ENCODE data around the gene SND1.
A peak's percentile ranks its signal among the peaks of the same experiment; 100 is the strongest.

SND1 gene

DNA sequence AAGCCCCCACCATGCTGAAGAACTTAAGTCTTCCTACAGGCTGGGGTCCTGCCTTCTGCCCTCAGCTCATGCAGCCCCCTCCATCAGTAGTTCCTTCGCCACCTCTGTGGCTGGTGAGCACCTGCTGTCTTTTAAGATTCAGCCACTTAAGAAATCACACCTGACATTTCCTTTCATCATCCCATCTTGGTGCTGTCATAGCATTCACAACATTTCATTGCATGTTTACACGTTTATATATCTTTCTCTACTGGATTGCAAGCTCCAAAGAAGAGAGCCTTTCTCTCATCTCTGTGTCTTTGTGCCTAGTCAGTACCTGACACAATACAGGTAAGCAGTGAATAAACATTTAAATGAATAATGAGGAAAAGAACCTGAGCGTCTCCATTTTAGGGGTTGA, 38.3 kb downstream of the SND1 start:
- DNase-seq = no peak

DNA sequence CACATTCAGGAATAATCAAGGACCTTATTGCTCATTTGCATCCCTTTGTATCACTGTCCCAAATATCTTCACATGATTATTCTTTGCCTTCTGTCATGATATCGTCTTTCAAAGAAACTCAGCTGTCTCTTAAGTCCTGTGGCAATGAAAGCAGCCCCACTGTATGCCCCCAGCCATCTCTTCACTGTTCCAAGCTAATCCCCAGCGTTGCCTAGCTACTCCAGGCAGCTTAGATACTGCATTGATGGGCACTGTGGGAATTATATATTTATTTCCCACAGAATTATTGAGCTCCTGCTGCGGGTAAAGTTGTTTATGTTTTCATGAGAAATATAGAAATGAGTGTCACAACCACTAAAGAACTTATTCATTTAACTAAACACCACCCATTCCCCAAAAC, 38.8 kb downstream of the SND1 start:
- DNase-seq = no peak

DNA sequence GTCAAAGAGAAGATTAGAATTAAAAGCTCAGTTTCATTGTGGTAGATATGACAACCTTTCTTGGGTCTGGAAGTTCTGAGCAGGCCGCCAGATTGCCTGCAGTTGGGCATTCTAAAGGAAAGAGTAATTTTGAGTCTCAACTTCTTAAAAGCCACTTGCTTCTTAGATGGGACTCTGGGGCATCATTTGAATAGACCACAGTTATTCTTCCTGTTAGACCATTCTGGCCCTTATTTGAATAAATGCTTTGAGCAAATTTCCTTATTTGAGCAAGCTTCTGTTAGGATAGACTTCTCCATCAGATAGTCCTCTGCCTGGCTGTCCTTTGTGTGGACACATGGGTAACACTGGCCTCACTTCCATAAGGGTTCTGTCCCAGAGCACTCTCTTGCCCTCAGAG, 40.2 kb downstream of the SND1 start:
- DNase-seq = no peak

DNA sequence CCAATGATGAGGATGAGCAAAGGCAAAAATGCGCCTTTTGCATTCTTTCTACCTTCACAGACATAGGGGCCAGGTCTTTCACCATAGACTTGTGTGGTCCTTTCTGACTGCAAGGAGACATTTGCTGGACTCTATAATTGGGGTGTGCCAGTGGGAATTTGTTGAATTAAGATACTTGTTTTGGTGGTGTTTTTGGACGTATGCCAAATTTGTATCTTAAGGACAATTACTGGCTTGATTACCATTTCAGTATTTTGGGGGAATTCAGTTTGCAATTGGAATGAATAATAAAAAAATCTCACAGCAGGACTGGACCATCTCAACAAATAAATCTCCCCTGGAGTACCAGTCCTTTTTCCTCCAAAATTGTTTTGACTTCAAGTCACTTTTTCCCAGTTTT, 47.9 kb downstream of the SND1 start:
- DNase-seq = no peak

DNA sequence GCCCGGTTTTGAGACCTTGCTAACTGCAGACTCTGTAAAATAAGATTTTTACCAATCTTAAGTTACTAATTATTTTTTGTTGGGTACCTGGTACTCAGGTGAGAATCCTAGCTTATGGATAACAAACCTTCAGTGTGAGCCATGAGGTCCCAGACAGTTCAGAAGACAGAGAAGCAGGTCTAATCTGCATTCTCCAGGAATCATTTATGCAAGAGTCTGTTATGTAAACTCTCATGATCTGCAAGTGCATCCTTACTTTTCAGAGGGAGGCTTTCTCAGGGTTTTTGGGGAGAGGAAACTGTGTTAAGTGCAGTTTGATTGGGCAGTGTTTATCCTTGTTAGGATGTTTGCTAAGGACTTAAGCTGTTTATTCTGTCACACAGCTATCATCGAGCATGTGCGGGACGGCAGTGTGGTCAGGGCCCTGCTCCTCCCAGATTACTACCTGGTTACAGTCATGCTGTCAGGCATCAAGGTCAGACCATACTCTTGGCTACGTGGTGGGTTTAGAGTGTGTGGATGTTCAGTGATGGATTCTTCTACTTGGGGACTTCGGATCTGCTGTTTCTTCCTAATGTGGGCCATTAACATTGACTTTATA, 50.2 kb downstream of the SND1 start:
- DNase-seq = no peak

DNA sequence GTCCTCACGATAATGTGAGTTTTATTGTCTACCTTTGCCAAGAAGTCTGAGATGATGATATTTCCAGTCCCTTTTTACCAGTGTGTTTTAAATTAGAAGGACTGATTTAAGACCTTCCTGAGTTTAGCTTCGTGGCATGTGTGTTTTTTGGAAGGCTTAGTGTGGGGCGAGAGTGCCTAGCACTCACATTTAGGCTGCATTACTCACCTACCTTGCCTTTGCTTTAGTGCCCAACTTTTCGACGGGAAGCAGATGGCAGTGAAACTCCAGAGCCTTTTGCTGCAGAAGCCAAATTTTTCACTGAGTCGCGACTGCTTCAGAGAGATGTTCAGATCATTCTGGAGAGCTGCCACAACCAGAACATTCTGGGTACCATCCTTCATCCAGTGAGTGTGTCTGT, 50.9 kb downstream of the SND1 start:
- DNase-seq = no peak

DNA sequence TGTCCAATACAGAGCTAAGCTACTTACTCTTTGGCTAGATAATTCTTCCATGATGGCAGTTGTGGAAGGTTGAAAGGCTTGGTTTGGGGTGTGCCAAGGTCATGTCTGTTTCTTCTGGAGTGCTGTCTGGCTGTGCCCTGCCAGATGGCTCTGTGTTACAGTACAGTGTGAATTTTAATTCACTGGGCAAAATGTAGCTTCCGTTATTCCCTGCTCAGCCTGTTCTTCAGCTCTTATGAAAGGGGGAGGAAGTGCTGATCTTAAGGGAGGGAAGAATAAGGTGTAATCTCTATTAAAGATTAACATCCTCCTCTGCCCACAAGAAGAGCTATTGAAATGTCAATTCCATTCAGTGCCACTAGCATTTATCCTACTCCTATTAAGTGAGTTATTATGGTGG, 52.2 kb downstream of the SND1 start:
- DNase-seq = no peak

DNA sequence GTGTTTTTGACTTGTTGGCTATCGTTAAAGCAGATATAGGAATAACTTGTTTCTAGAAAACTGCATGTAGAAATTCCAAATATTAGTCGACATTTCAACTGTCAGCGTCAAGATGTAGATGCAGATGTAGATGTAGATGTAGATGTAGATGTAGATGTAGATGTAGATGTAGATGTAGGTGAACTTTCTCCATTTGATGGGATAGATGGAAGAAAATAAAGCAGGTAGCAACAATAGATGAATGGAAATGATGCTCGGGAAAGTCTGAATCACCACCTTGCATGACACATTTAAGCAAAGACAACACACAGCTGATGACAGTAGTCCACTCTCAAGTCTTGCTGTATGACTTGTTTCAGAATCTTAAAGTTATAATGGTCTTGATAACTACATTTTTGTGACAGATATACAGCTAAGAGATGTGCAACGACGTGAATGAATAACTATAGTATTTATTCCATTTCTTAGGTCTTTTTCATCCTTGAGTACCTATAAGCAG, 53.5 kb downstream of the SND1 start:
- no peak for DNase-seq

DNA sequence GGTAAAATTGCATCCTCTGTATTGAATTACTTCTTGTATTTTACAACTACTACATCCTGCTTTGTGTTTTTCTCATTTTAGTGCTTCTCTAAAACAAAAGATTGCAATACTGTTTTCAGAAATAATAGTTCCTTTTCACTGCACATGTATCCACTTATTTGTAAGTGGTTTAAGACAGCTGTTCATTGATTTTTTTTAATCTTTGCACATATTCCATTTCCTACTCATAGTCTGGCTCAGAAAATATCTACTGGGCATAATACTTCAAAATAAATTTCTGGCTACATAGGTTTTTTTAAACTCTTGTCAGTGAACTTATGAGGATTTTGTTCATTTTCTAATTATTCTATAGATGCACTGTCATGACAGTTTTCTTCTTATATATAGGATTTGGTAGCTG, 54.8 kb downstream of the SND1 start:
- DNase-seq = no peak

DNA sequence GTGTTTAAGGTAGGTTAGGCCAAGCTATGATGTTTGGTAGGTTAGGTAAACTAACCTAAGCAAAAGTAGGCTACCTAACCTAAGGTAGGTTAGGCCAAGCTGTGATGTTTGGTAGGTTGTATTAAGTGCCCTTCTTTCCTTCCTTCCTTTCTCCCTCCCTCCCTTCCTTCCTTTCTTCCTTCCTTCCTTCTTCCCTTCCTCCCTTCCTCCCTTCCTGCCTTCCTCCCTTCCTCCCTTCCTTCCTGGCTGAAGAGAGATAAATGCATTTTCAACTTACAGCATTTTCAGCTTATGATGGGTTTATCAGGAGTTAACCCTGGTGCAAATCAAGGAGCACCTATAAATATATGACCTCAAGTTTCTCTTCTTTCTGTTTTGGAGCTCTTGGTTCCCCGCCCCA, 56.2 kb downstream of the SND1 start:
- no peak for DNase-seq

DNA sequence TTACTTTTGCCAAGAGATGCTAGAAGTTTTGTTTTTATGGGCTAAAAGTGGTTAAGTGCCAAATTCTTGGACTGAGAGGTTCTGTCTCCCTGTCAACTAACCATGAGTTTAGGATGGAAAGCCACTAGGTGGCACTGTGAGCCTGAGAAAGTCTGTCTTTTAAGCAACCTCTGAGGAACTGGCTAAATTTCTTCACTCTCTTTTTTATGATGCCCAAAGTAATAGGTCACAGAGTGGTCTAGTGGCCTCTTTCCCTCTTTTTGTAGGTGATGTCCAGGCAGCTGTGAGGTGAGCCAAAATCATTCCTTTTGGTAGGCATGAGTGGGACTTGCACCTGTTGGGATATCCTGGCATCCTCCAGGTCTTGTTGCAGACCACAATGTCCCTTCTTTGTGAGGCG, 56.8 kb downstream of the SND1 start:
- DNase-seq = peak; percentile 69

DNA sequence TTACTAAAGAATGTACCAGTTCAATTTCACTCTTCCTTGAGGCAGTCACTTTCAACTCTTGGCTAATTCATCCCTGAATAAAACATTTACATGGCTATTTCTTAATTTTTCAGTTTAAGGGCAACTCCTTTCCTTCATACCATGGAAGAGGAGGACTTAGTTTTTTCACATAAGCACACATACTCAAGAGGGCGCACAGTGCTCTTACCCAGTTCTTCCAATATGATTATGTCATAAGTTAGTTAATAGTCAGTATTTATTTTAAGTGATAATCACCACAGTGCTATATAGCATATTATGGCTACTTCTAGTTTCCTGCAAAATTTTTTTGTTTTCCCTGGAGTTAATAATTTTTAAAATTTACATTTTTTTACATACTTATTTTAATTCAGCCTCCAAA, 58.6 kb downstream of the SND1 start:
- no peak for DNase-seq

DNA sequence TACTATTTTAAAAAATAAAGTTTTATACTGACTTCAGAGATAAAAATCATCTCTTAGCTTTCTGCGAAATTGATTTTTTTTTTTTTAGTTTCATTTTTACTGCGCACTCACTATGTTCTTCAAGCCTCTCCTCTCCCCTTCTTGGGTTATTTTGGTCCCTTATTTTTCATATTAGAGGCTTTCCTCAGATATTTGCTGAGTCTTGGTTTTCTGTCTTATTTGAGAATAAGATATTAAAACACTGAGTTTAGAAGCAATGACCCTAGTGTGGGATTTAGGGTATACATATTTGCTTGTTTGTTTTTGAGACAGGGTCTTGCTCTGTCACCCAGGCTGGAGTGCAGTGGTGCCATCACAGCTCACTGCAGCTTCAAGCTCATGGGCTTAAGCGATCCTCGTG, 59.9 kb downstream of the SND1 start:
- DNase-seq = no peak

DNA sequence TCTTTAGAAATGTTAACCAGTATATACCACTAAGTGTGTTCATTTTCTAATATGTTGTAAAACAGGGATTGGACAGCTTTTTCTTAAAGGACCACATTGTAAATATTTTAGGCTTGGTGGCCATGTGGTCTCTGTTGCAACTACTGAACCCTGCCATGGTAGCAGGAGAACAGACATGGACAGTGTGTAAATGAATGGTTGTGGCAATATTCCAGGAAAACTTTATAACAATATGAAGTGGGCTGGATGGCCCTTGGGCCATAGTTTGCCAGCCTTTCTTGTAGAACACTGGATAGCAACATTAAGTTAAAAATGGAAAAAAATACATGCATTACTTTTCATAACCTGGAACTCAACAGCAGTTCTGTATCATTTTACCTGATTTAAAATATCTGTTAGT, 61.0 kb downstream of the SND1 start:
- DNase-seq = no peak

DNA sequence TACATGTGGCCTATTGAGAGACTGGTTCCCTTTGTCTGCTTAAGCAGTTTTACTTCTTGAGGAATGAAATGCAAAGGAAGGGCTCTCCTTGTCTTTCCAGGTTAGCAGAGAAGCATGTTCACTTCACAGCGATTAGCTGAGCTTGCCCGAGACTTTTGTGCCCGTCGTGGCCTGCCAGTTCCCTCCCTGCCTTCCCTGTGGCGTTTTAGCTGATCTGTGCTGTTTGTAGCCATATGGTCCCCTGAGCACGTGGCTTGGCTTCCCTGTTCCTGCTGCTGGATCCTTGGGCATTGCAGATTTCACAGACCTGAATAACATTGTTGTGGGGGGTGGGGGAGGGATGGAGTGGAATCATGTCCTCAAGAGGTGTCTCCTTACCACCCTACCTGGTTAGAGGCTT, 61.8 kb downstream of the SND1 start:
- no peak for DNase-seq

DNA sequence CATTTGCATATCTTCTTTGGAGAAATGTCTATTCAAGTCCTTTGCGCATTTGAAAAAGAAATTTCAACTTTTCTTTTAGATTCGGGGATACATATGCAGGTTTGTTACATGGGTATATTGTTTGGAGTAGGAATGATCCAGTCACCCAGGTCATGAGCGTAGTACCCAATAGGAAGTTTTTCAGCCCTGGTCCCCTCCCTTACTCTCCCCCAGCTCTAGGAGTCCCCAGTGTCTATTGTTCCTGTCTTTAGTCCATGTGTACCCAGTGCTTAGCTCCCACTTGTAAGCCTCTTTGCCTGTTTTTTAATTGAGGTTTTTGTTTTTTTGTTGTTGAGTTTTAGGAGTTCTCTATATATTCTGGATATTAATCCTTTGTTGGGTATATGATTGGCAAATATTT, 63.3 kb downstream of the SND1 start:
- no peak for DNase-seq

DNA sequence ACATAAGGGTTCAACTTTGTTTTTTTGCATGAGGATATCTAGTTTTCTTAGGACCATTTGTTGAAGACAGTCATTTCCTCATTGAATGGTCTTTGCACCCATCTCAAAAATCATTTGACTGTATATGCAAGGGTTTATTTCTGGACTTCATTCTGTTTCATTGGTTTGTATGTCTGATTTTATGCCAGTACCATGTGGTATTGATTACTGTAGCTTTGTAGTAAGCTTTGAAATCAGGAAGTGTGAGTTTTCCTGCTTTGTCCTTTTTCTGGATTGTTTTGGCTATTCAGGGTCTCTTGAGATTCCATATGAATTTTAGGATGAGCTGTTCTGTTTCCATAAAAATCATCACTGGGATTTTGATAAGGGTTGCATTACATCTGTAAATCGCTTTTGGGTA, 63.9 kb downstream of the SND1 start:
- no peak for DNase-seq

DNA sequence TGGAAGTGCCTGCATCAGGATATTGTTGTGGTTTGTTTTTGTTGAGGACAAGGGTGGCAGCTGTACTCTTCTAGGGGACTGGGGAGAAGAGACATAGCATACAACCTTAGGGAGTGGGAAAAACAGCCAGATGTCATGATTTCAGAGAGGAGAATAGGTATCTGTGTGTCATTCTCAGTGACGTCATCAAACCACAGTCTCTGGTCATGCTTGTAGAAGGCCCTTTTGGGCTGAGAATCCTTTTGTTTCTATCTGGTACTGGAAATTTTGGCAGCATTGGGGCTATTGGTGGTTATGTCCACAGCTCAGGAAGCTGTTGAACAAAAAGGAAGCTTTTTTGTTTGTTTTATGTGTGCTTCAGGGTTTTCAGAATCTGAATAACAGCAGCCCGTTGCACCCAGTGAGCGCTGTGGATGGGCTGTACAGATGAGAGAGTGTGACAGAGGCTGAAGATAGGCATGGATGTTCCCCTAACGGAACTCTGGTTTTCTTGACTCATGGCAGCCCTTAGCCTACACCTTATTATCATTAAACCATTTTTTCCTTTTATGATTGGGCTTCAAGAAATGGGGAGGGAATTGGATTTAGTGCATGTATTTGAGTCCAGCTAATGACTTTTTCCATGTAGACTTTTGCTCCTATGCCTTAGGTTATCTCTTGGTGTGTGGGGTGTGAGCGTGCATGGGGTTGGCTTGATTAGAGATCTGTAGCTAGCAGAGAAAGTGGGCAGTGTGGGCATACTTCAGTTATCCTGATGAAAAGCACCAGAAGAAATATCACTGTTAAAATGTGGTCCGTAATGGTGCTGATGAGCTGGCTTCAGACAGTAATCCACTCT, 65.7 kb downstream of the SND1 start:
- DNase-seq = no peak

DNA sequence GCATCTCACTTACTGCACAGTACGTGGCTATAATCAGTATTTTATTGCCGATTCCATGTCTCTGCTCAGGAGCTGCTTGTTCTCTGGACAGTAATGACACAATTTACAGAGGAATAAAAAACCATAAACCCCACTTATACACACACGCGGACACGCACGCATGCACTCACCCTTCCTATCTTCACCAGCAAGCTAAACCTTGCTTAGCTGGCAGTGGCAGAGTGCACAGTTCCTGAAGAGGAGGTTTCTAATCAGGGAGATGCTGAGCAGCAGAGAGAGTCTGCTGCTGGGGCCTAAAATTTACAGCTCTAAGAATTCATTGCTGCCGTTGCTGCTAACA, 66.3 kb downstream of the SND1 start:
- DNase-seq = no peak

DNA sequence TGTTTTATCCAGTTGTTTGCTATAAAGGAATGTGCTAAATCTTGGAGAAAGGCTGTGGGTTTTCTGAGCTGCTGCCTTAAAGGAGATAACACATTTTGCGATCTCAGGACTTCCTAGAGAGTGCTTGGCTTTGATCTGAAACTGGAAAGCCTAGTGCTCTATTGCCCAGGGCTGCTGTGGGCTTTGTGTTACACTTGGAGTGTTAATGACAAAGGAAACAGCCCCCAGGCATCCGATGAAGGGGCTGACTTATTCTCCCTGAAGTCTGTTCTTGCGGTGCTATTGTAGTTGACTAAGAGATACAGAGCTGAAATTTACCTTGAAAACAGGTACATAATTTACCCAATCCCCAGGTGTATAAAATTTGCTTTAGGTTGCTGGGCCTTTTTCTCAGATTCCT, 74.5 kb downstream of the SND1 start:
- no peak for DNase-seq

DNA sequence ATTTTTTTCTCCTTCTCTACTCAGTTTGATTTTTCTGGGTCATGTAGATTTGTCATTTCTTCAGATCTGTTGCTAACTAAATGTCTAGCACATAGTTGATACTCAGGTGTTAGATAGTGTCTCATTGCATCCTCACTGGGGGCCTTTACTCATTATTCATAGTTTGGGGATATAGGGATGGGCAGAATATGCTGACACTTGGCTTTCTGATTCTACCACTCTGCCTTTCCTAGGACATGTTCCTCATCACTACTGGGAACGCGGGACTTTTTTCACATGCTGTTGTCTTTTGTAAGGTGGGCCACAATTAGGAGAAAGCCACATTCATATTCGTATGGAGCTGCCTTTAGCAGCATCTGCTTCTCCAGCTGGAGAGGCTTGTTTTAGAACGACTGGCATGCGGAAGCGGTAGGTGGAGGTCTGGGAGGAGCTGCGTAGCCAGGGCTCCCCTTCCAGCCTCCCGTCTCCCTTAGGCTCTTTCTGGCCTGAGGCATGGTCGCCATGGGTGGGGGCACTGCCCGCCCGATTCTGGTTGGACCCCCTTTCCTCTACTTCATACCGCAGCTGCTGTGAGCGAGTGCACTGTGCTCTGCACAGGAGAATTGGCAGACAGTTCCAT, 78.8 kb downstream of the SND1 start:
- no peak for DNase-seq

DNA sequence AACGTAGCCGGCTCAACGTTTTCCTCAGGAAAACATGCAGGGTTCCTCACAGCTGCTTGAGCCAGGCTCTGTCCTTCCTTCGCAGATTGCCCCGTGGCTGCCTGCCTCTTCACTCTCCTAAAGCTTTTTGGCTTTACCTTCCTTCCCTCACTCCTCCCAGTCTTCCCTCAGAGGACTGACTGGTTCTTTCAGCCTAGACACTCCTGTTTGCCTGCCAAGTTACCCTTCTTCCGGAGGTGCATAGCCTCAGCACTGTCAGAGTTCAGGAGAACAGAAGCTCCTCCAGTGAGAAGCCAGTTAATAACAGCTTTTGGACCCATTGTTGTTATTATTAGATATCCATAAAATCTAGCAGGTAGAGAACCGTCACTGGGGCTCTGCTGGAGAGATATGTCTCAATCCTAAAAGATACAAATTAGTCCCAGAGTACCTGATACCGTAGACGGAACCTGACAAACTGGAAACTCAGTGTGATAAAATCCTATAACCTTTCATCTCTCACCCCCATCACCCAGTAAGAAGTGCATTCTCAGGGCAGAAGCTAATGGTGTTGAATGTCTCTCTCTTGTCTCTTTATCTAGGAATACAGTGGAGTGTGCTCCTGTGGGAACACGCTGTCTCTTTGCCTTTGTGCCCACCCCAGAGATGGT, 79.6 kb downstream of the SND1 start:
- no peak for DNase-seq

DNA sequence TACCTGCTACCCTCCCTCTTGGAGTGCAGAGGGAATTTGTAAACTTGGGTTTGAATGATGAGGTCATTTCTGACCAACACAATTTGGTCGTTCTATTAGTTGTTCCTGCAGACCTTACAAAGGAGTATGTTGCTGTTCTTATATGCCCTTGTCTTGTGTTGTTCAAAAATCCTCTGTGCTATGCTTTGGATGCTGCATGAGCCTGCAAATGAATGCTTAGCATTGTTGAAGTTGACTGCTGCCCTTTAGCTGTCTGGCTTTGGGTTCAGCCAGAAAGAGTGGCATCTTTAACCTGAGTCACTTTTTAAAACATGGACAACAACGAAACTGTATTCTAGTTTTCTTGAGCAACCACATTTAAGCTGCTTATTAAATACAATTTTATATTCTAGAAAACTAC, 80.3 kb downstream of the SND1 start:
- DNase-seq = no peak

DNA sequence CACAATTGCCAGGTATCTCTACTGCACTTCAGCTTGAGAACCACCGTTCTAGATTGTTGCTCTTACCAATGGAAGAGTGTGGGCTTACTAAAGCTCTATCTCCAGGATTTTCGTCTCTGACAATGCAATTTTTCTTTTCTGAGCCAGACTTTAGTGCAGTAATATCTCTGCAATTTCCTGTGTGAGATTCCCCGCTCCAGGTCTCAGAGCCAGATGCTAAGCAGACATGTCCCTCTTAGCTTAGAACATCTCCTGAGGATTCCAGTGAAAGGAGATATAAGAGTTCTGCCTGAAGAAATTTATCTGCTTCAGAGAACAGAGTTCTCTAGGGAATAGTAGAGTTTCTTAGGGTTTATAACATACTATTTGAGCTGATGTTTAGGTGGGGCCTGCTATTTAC, 82.0 kb downstream of the SND1 start:
- DNase-seq = no peak
